ENCODE results near the gene SLC47A1. TPM values are rescaled to one million over a fixed set of nuclear protein-coding genes. Genes with fewer than 3 reads are reported as not detected.

The SLC47A1 gene
- total and polyA plus RNA-seq, 10 of the 15 experiments (the other 5 are each of a cell fraction or from before 2014, with no cell fraction given), result 0.41 TPM; not detected in 9

DNA sequence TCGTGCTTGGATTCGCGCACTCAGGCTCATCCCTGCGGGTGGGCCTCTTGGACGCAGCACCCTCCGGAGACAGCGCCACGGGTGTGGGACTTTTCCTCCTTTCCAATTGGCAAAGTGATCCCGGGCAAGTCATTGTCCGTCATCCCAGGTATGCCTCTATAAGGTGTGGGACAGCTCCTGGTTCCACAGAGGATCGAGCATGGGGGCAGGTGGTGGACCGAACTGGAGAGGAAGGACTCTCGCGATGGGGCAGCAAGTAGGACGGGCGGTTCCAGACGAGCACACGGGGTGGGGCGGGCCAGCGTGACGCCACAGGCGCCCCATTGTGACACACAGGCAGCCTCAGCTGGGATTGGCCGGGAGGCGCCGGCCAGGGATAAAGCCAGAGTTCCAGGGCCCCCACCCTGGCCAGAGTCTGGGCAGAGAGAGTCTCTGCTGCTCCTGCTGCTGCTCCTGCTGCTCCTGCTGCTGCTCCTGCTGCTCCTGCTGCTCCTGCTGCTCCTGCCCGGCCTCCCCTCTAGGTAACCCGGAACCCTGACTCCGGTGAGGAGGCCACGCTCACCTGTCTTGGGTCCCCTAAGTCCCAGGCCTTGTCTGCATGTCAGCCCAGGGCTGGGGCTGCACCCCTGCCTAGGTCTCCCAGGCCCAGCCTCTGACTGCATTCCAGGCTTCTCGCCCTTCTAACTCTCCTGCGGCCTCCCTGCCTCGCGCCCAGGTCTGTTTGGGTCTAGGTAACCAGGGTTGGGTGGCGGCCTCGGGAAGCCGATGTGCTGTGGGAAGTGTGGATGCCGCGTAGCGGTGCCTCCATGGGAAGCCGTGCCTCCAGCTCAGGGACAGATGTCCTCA is 38.5 kb upstream of the SLC47A1 start:
- no peak for DNase-seq (ENCODE audit: low read depth, low spot score)
- ChIA-PET CTCF (no interaction called here), RAD21 (ENCODE audit: unreplicated experiment) (no interaction called here), POLR2A (no interaction called here), SMC1A (ENCODE audit: uncharacterized antibody, unreplicated experiment) (interaction anchor here (0.9 kb wide), 1 partner anchor 64 kb away, joined by 4 read pairs; no protein-coding TSS in a partner anchor)
- Histone ChIP-seq H3K9ac (ENCODE audit: control insufficient read depth, insufficient read depth, low read length) (no peak overlapping the region), H3K27me3 (replicated peaks in 1 of 2; ENCODE audit: control insufficient read depth in 2 of 2, insufficient read depth in 2 of 2, low read length in 1 of 2) (no peaks in the 10 kb centered on the region), H3K4me3 (no peak overlapping the region), H3K4me1 (ENCODE audit: control insufficient read depth, insufficient read depth, low read length) (peaks cover 7% of the 10 kb centered on the region; the same call in 1 of the 2 replicates), H3K27ac (ENCODE audit: control insufficient read depth, insufficient read depth) (no peak overlapping the region), H3K79me2 (ENCODE audit: control insufficient read depth, insufficient read depth, low read length) (no peaks in the 10 kb centered on the region), H3K4me2 (ENCODE audit: control insufficient read depth, insufficient read depth) (no peak overlapping the region), H3K9me3 (replicated peaks; ENCODE audit: control insufficient read depth, insufficient read depth, low read length) (no peaks in the 10 kb centered on the region), H2AFZ (ENCODE audit: control insufficient read depth, low read depth, low read length) (no peak overlapping the region), H4K20me1 (ENCODE audit: control insufficient read depth, insufficient read depth) (no peaks in the 10 kb centered on the region), H3K36me3 (ENCODE audit: control insufficient read depth in 2 of 2, insufficient read depth in 2 of 2, low read length in 1 of 2) (no peaks in the 10 kb centered on the region)
- in situ Hi-C loops (cut with MboI) (no loop called here), intact Hi-C loops (cut with micrococcal nuclease; ENCODE audit: unreplicated experiment) (no loop called here)
- WGBS (ENCODE audit: insufficient coverage, insufficient replicate concordance, low lambda C conversion rate, missing lambda C conversion rate), result 68% methylated on average over 40 of the region's 40 CpGs
- ATAC-seq, result no peak
- no TSS peak for BruUV-seq (replicated peaks)
- FAIRE-seq, result no peak
- TF ChIP-seq ZZZ3 (IDR thresholded peaks at IDR 0.05; ENCODE audit: control insufficient read depth, insufficient read length, low read depth) (no peak), MXI1 (IDR thresholded peaks at IDR 0.05; ENCODE audit: low read depth, low read length) (no peak), NR2C2 (IDR thresholded peaks at IDR 0.05; ENCODE audit: borderline replicate concordance, control insufficient read depth, insufficient read length, low read depth) (no peak), CBX3 (IDR thresholded peaks at IDR 0.05; ENCODE audit: borderline replicate concordance, low read depth) (no peak), ASH2L (IDR thresholded peaks at IDR 0.05; ENCODE audit: borderline replicate concordance, low read depth) (no peak)
- TF ChIP-seq, protein P1, sequence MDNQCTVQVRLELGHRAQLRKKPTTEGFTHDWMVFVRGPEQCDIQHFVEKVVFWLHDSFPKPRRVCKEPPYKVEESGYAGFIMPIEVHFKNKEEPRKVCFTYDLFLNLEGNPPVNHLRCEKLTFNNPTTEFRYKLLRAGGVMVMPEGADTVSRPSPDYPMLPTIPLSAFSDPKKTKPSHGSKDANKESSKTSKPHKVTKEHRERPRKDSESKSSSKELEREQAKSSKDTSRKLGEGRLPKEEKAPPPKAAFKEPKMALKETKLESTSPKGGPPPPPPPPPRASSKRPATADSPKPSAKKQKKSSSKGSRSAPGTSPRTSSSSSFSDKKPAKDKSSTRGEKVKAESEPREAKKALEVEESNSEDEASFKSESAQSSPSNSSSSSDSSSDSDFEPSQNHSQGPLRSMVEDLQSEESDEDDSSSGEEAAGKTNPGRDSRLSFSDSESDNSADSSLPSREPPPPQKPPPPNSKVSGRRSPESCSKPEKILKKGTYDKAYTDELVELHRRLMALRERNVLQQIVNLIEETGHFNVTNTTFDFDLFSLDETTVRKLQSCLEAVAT (IDR thresholded peaks at IDR 0.05), result no peak
- TF ChIP-seq, protein P2, sequence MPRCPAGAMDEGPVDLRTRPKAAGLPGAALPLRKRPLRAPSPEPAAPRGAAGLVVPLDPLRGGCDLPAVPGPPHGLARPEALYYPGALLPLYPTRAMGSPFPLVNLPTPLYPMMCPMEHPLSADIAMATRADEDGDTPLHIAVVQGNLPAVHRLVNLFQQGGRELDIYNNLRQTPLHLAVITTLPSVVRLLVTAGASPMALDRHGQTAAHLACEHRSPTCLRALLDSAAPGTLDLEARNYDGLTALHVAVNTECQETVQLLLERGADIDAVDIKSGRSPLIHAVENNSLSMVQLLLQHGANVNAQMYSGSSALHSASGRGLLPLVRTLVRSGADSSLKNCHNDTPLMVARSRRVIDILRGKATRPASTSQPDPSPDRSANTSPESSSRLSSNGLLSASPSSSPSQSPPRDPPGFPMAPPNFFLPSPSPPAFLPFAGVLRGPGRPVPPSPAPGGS (IDR thresholded peaks at IDR 0.05; ENCODE audit: borderline replicate concordance, insufficient read depth, low read depth, low read length, poor library complexity, severe bottlenecking), result no peak
- TF ChIP-seq, protein P3, sequence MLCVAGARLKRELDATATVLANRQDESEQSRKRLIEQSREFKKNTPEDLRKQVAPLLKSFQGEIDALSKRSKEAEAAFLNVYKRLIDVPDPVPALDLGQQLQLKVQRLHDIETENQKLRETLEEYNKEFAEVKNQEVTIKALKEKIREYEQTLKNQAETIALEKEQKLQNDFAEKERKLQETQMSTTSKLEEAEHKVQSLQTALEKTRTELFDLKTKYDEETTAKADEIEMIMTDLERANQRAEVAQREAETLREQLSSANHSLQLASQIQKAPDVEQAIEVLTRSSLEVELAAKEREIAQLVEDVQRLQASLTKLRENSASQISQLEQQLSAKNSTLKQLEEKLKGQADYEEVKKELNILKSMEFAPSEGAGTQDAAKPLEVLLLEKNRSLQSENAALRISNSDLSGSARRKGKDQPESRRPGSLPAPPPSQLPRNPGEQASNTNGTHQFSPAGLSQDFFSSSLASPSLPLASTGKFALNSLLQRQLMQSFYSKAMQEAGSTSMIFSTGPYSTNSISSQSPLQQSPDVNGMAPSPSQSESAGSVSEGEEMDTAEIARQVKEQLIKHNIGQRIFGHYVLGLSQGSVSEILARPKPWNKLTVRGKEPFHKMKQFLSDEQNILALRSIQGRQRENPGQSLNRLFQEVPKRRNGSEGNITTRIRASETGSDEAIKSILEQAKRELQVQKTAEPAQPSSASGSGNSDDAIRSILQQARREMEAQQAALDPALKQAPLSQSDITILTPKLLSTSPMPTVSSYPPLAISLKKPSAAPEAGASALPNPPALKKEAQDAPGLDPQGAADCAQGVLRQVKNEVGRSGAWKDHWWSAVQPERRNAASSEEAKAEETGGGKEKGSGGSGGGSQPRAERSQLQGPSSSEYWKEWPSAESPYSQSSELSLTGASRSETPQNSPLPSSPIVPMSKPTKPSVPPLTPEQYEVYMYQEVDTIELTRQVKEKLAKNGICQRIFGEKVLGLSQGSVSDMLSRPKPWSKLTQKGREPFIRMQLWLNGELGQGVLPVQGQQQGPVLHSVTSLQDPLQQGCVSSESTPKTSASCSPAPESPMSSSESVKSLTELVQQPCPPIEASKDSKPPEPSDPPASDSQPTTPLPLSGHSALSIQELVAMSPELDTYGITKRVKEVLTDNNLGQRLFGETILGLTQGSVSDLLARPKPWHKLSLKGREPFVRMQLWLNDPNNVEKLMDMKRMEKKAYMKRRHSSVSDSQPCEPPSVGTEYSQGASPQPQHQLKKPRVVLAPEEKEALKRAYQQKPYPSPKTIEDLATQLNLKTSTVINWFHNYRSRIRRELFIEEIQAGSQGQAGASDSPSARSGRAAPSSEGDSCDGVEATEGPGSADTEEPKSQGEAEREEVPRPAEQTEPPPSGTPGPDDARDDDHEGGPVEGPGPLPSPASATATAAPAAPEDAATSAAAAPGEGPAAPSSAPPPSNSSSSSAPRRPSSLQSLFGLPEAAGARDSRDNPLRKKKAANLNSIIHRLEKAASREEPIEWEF (IDR thresholded peaks at IDR 0.05; ENCODE audit: insufficient replicate concordance, low read depth, low read length), result no peak
- TF ChIP-seq, protein P4, sequence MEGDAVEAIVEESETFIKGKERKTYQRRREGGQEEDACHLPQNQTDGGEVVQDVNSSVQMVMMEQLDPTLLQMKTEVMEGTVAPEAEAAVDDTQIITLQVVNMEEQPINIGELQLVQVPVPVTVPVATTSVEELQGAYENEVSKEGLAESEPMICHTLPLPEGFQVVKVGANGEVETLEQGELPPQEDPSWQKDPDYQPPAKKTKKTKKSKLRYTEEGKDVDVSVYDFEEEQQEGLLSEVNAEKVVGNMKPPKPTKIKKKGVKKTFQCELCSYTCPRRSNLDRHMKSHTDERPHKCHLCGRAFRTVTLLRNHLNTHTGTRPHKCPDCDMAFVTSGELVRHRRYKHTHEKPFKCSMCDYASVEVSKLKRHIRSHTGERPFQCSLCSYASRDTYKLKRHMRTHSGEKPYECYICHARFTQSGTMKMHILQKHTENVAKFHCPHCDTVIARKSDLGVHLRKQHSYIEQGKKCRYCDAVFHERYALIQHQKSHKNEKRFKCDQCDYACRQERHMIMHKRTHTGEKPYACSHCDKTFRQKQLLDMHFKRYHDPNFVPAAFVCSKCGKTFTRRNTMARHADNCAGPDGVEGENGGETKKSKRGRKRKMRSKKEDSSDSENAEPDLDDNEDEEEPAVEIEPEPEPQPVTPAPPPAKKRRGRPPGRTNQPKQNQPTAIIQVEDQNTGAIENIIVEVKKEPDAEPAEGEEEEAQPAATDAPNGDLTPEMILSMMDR (IDR thresholded peaks at IDR 0.05 in 2 of 3, conservative IDR thresholded peaks at IDR 0.05 in 1 of 3; ENCODE audit: control insufficient read depth in 2 of 3, extremely low read depth in 1 of 3, insufficient read depth in 1 of 3, low read depth in 3 of 3, low read length in 3 of 3), result no peak
- TF ChIP-seq, protein P5, sequence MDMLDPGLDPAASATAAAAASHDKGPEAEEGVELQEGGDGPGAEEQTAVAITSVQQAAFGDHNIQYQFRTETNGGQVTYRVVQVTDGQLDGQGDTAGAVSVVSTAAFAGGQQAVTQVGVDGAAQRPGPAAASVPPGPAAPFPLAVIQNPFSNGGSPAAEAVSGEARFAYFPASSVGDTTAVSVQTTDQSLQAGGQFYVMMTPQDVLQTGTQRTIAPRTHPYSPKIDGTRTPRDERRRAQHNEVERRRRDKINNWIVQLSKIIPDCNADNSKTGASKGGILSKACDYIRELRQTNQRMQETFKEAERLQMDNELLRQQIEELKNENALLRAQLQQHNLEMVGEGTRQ (IDR thresholded peaks at IDR 0.05; ENCODE audit: borderline replicate concordance, low read depth, low read length), result no peak

Data from GM12878 (cell line).